Measurements from ENCODE around the gene SPIN1.

Gene SPIN1

DNA sequence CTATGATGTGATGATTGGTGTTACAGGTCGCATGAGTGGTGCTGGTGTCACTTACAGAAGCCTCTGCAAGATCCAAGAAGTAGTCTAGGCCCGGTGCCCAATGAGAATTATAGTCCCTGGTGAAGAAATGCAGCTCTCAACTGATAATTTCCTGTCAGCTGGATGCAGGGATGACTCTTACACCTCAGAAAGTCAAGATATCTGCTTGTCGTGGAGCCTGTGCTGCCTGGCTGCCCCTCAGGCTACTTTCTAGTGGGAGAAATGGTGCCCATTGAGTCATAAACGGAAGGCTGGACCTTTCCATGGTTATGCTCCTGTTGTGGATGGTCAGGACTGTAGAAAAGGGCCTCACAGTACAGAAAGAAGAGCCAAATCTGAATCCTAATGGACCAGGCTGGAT is 99.9 kb downstream of the SPIN1 start:
- in situ Hi-C loops (cut with HindIII; ENCODE audit: low pct_ligation_motif_present, low sequenced_read_pairs) = no loop called here
- TF ChIP-seq, protein P1, sequence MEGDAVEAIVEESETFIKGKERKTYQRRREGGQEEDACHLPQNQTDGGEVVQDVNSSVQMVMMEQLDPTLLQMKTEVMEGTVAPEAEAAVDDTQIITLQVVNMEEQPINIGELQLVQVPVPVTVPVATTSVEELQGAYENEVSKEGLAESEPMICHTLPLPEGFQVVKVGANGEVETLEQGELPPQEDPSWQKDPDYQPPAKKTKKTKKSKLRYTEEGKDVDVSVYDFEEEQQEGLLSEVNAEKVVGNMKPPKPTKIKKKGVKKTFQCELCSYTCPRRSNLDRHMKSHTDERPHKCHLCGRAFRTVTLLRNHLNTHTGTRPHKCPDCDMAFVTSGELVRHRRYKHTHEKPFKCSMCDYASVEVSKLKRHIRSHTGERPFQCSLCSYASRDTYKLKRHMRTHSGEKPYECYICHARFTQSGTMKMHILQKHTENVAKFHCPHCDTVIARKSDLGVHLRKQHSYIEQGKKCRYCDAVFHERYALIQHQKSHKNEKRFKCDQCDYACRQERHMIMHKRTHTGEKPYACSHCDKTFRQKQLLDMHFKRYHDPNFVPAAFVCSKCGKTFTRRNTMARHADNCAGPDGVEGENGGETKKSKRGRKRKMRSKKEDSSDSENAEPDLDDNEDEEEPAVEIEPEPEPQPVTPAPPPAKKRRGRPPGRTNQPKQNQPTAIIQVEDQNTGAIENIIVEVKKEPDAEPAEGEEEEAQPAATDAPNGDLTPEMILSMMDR (IDR thresholded peaks at IDR 0.05; ENCODE audit: low read depth, low read length, missing control alignments) = no peak
- no peak for DNase-seq

DNA sequence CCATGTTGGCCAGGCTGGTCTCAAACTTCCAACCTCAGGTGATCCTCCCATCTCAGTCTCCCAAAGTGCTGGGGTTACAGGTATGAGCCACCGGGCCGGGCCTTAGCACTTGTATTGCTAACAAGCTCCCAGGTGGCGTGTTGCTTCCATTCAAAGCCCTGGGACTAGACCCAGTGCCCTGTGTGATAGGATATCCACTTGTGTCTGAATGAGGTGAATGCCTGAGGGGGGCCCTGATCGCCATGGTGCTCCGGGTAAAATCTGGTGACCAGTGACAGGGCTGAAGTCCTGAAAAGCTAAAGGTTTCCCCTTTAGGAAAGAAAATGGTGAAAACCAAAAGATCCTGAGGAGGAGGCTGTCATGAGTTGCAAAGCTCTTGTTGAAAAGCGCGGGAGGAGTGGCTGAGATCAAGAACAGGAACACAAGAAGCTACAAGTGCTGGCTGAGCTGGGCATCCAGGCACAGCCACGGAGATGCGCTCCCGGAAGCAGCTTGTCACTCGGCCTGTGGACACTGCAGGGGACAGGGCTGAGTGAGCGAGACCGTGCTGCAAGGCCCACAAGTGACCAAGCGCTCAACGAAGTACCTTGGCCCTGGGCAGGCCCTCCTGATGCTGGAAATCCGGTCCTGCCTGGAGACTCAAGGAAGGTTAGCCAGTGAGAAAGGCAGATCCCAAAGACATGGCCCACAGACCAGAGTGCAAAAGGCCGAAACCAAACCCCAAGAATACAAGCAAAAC is 106.9 kb downstream of the SPIN1 start:
- Histone ChIP-seq H3K4me3 (ENCODE audit: low read depth, low read length) (no peak overlapping the region), H3K36me3 (replicated peaks) (no peaks in the 10 kb centered on the region), H3K27me3 (replicated peaks) (no peaks in the 10 kb centered on the region), H3K27ac (no peak overlapping the region)
- TF ChIP-seq, protein P1 (IDR thresholded peaks at IDR 0.05; ENCODE audit: low read depth, low read length, missing control alignments) = no peak
- DNase-seq = no peak
- in situ Hi-C loops (cut with HindIII; ENCODE audit: low pct_ligation_motif_present, low sequenced_read_pairs) = no loop called here

More for the DNA sequence above, 99.9 kb downstream of the SPIN1 start:
- no peak overlapping the region for H3K4me3 ChIP-seq (ENCODE audit: low read depth, low read length)
- no peaks in the 10 kb centered on the region for H3K36me3 ChIP-seq (replicated peaks)
- H3K27me3 ChIP-seq (replicated peaks) = no peaks in the 10 kb centered on the region
- no peak overlapping the region for H3K27ac ChIP-seq

DNA sequence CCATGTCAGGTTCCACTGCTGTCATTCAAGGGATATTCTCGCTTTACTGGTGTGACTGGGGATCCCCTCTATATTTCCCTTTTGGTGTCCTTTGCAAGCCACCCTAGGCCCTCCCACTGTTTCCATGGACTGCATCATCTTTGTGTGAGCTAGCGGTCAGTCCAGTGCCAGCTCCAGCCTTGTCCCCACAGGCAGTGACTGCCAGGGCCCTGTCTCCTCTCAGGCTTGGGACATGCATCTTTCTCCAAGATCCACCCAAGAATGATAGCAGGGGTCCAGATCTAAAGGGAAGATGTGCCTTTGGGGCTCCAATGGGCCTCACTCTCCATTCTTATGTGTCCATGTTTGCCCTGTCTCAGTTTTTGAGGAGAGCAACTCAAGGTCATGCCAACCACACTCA is 109.0 kb downstream of the SPIN1 start:
- Histone ChIP-seq H3K27ac (no peak overlapping the region), H3K36me3 (replicated peaks) (no peaks in the 10 kb centered on the region), H3K27me3 (replicated peaks) (no peaks in the 10 kb centered on the region), H3K4me3 (ENCODE audit: low read depth, low read length) (no peak overlapping the region)
- in situ Hi-C loops (cut with HindIII; ENCODE audit: low pct_ligation_motif_present, low sequenced_read_pairs) = no loop called here
- TF ChIP-seq, protein P1 (IDR thresholded peaks at IDR 0.05; ENCODE audit: low read depth, low read length, missing control alignments) = no peak
- DNase-seq = no peak

DNA sequence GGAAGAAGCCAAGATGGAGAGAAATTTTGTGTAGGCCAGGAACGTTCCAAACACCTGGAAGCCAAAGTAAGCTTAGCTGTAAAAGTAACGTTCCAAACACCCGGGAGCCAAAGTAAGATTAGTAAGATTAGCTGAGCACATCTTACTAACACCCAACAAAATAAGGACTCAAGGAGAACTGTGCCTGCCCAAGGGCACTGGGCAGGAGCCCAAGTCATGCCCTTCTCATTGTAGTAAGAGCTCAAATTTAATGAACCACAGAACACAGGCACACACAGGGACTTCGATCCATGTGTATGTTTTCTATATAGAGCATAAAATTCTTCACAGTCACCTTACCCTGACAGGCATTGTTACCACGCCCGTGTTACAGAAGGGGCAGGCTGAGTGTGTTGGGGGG is 110.6 kb downstream of the SPIN1 start:
- in situ Hi-C loops (cut with HindIII; ENCODE audit: low pct_ligation_motif_present, low sequenced_read_pairs) = no loop called here
- no peak overlapping the region for H3K4me3 ChIP-seq (ENCODE audit: low read depth, low read length)

DNA sequence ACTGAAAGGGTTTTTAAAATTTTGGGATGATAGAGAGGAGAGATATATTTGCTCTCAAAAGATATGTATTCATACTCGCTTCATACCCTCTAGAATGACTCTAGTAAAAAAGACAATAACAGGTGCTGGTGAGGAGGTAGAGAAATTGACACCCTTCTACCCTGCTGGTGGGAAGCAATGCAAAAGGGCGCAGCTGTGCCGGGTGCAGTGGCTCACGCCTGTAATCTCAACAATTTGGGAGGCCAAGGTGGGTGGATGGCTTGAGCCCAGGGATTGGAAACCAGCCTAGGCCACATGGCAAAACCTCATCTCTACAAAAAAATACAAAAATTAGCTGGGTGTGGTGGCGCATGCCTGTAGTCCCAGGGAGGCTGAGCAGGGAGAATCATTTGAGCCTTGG is 112.8 kb downstream of the SPIN1 start:
- H3K4me3 ChIP-seq (ENCODE audit: low read depth, low read length) = no peak overlapping the region
- TF ChIP-seq, protein P1 (IDR thresholded peaks at IDR 0.05; ENCODE audit: low read depth, low read length, missing control alignments) = no peak
- in situ Hi-C loops (cut with HindIII; ENCODE audit: low pct_ligation_motif_present, low sequenced_read_pairs) = no loop called here
- H3K36me3 ChIP-seq (replicated peaks) = no peaks in the 10 kb centered on the region
- no peak for DNase-seq
- H3K27me3 ChIP-seq (replicated peaks) = no peaks in the 10 kb centered on the region
- no peak overlapping the region for H3K27ac ChIP-seq

More for the DNA sequence above, 110.6 kb downstream of the SPIN1 start:
- H3K36me3 ChIP-seq (replicated peaks) = no peaks in the 10 kb centered on the region
- TF ChIP-seq, protein P1 (IDR thresholded peaks at IDR 0.05; ENCODE audit: low read depth, low read length, missing control alignments) = no peak
- no peak overlapping the region for H3K27ac ChIP-seq
- DNase-seq = no peak
- H3K27me3 ChIP-seq (replicated peaks) = no peaks in the 10 kb centered on the region

DNA sequence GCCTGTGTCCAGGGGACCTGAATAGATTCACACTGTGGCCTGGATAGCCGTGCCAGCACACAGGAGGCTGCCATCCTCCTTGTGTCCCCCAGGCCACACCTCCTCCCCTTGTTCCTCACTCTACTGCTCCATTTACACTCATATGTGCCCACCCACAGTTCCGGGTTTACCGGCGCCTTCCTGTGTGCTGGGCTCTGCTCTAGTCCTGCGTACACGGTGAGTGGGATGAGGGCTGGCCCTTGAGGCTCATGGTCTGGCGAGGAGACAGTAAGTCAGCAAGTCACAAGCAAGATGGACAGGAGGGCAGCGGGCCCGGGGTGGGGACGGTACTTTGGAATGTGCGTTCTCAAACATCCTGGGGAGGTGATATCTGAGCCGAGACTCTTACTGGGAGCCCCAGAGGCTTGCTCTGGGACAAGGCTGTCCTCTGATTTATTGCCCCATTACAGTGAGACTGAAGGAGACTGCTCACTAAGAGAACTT is 114.3 kb downstream of the SPIN1 start:
- no peaks in the 10 kb centered on the region for H3K36me3 ChIP-seq (replicated peaks)
- in situ Hi-C loops (cut with HindIII; ENCODE audit: low pct_ligation_motif_present, low sequenced_read_pairs) = no loop called here
- TF ChIP-seq, protein P1 (IDR thresholded peaks at IDR 0.05; ENCODE audit: low read depth, low read length, missing control alignments) = no peak

More for the DNA sequence above, 114.3 kb downstream of the SPIN1 start:
- no peak overlapping the region for H3K4me3 ChIP-seq (ENCODE audit: low read depth, low read length)
- H3K27ac ChIP-seq = no peak overlapping the region
- no peak for DNase-seq
- H3K27me3 ChIP-seq (replicated peaks) = no peaks in the 10 kb centered on the region
